ENCODE results near the gene CDKL5. TPM values are rescaled to one million over a fixed set of nuclear protein-coding genes. Genes with fewer than 3 reads are reported as not detected.

CDKL5 gene
- total RNA-seq, 2 experiments from 2014 or later: 1.2 to 1.4 TPM

DNA sequence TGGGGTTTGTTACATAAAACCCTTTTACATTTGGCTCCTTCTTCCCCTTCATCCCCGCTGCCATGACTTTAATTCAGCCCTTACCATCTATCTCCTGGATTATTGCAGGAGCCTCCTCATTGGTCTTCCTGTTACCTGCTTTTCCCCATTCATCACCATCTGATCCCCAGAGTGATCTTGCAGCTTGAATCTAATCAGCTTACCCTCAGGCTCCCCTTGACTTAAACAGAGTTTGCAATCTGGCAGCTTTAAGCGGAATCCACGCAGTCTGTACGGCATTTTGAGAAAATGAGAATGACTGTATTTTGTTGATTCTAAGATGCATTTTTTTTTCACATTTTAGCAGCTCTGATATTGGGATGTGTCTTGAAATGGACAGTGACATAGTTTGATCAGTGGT is 267.1 kb downstream of the CDKL5 start:
- no peaks in the 10 kb centered on the region for H3K27me3 Mint-ChIP-seq
- ChIA-PET POLR2A (no interaction called here), CTCF (no interaction called here)
- H3K4me1 Mint-ChIP-seq (ENCODE audit: low read depth): no peaks in the 10 kb centered on the region
- no peaks in the 10 kb centered on the region for H3K9me3 Mint-ChIP-seq
- no peak overlapping the region for H3K4me3 Mint-ChIP-seq
- intact Hi-C loops (cut with micrococcal nuclease): no loop called here
- no peak overlapping the region for H3K27ac Mint-ChIP-seq
- H3K36me3 Mint-ChIP-seq: no peaks in the 10 kb centered on the region
- DNase-seq: no peak

DNA sequence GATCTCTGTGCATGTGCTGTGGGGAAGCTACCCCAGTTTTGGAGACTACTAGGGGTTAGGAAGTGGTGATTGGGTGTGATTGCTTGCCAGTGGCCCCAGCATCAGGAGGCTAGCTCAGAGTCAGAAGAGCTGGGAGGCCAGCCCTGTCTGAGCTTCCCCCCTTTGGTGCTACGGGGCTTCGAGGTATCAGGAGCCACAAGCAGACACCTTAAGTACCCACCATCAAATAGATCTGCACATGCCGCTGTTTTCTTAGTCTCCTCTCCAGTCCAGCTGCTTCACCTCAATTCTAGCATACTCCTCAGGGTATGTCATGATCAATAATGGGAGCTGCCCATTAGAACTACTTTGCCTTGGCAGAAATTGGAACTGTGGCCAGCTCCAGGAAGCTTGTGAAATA is 271.2 kb downstream of the CDKL5 start:
- POLR2A ChIA-PET: no interaction called here
- Mint-ChIP-seq H3K4me3 (no peak overlapping the region), H3K36me3 (no peaks in the 10 kb centered on the region), H3K9me3 (no peaks in the 10 kb centered on the region), H3K4me1 (ENCODE audit: low read depth) (no peaks in the 10 kb centered on the region), H3K27me3 (no peaks in the 10 kb centered on the region), H3K27ac (no peak overlapping the region)
- intact Hi-C loops (cut with micrococcal nuclease): no loop called here
- CTCF ChIA-PET: no interaction called here
- DNase-seq: no peak

DNA sequence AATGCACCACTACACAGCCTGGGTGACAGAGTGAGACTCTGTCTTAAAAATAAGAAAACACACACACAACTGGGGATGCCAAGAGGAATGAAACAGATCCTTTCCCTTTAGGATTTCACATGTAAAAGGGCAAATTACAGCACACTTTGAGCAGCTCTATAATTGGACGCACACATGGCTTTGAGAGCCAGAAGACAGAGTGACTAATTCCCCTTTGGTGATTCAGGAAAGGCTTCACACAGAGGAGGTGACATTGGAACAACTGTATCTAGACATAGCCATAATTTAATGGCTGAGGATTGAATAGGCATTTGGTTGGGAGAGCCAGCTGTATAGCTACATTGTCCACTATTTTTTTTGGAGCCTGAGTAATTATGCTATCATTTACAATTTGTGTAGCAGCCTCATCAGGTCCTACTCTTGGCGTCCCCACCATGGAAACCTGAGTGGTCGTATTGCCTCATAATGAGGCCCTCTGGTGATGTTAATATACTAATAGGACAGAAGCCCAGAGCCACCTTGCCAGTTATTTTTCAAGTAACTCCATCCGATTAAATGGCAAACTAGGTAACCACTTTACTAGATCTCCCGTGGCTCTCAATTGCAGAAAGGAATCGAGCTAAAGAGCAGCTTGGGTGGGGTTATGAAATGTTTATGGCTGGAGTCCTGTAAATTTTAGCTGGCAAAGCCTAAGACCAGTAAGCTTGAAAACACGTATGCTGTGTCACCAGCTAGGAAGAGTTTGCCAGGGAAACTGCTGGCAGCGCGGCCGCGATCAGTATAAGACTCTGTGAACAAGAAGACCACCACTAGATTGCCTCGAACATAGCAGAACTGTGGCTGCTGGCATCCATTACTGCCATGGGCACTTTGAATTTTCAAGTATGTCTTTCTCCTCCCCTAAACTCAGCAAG is 273.6 kb downstream of the CDKL5 start:
- Mint-ChIP-seq H3K9me3 (no peaks in the 10 kb centered on the region), H3K36me3 (no peaks in the 10 kb centered on the region), H3K27ac (no peak overlapping the region), H3K27me3 (no peaks in the 10 kb centered on the region), H3K4me3 (no peak overlapping the region), H3K4me1 (ENCODE audit: low read depth) (no peaks in the 10 kb centered on the region)
- ChIA-PET POLR2A (no interaction called here), CTCF (no interaction called here)
- DNase-seq: no peak
- intact Hi-C loops (cut with micrococcal nuclease): no loop called here

DNA sequence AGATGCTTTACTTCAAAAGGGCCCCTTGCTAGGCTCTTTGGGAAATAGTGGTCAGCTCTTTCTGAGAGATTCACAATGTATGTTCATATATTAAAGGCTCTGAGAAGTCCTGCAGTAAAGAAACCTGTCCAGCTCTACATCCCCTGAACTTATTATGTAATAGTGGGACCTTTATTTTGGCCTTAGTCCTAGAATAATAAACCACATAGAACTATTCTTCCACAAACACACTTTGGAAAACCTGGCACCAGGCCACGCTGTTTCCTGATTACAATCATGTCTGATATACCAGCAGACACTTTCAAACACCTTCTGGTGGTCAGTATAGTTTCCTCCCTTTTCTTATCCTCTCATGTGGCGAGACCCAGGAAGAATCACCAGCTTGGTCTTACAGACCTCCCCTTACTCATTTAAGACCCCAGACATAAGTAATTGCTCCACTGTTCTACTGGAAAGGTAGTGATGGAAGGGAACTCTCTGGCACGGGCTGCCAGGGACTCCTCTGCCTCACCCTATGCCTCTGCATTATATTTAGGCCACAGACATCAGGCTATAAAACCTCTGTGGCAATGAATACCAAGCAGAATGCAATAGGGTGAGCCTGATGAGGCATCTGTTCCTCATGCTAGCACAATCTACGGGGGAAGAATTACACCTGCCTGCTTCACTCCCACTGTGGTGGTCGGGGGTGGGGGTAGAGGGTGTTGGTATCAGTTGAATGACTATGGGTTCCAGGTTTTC is 276.4 kb downstream of the CDKL5 start:
- no peaks in the 10 kb centered on the region for H3K36me3 Mint-ChIP-seq
- H3K27me3 Mint-ChIP-seq: no peaks in the 10 kb centered on the region
- POLR2A ChIA-PET: no interaction called here
- no peak for DNase-seq
- H3K9me3 Mint-ChIP-seq: no peaks in the 10 kb centered on the region
- no peak overlapping the region for H3K4me3 Mint-ChIP-seq
- no peak overlapping the region for H3K27ac Mint-ChIP-seq
- H3K4me1 Mint-ChIP-seq (ENCODE audit: low read depth): no peaks in the 10 kb centered on the region
- intact Hi-C loops (cut with micrococcal nuclease): no loop called here
- CTCF ChIA-PET: no interaction called here

GRCh38 chrX:18702362-18703195 is 277.2 kb downstream of the CDKL5 start:
- Mint-ChIP-seq H3K36me3 (no peaks in the 10 kb centered on the region), H3K27me3 (no peaks in the 10 kb centered on the region), H3K9me3 (no peaks in the 10 kb centered on the region), H3K4me3 (no peak overlapping the region), H3K27ac (no peak overlapping the region), H3K4me1 (ENCODE audit: low read depth) (no peaks in the 10 kb centered on the region)
- DNase-seq: no peak
- ChIA-PET POLR2A (no interaction called here), CTCF (no interaction called here)
- intact Hi-C loops (cut with micrococcal nuclease): no loop called here

Other genes starting within 250 kb of the CDKL5 start
- not detected for gene BEND2, start 204.7 kb upstream of the CDKL5 start, total RNA-seq
- gene SCML2, start 70.9 kb upstream of the CDKL5 start, total RNA-seq: 1 to 10 TPM; 2.2 to 2.3 TPM
- gene RS1, start 246.5 kb downstream of the CDKL5 start, total RNA-seq: not detected

All from activated CD4-positive, alpha-beta memory T cell treated with anti-CD3 and anti-CD28 coated beads for 36 hours (primary cell).